HUES64 (cell line): ENCODE results near the gene CDKAL1.
"Not testable (repeated sequence)": the region's sequence is repeated elsewhere in the genome, so short reads cannot be mapped to it uniquely, and the experiment has no call there.

Experiments
- H3K27ac ChIP-seq: 2 replicates; pipeline ENCODE4 v1.7.0; 2013; ENCODE audit warnings: low read depth, low read length, inconsistent platforms
- H3K27me3 ChIP-seq: 2 replicates; pipeline ENCODE4 v1.6.1; 2013; ENCODE audit warnings: mild to moderate bottlenecking, low read length; ENCODE audit not compliant: insufficient read depth
- H3K36me3 ChIP-seq: 2 replicates; pipeline ENCODE4 v1.6.1; 2013; ENCODE audit warnings: mild to moderate bottlenecking, low read length; ENCODE audit not compliant: insufficient read depth
- H3K4me1 ChIP-seq: 2 replicates; pipeline ENCODE4 v1.6.1; 2013; ENCODE audit warnings: mild to moderate bottlenecking, low read length, moderate library complexity; ENCODE audit not compliant: insufficient read depth
- H3K4me3 ChIP-seq: 2 replicates; pipeline ENCODE4 v1.5.1; 2013; ENCODE audit warnings: mild to moderate bottlenecking, low read length, moderate library complexity
- H3K9ac ChIP-seq: 2 replicates; pipeline ENCODE4 v1.6.1; 2013; ENCODE audit warnings: mild to moderate bottlenecking, low read depth, low read length
- H3K9me3 ChIP-seq: 2 replicates; pipeline ENCODE4 v1.6.1; 2013; ENCODE audit warnings: low read depth, low read length; ENCODE audit not compliant: insufficient read depth
- WGBS: fragments of 150-250, 120-280 bp; methylation state at CpG from one replicate; pipeline ENCODE4 v1.1.7; 2013; ENCODE audit warnings: missing lambda C conversion rate; 5-methylcytosine and 5-hydroxymethylcytosine counted together

CDKAL1 gene

GRCh38 chr6:21228411-21228810 lies 694.2 kb downstream of the CDKAL1 start:
- H3K27me3 ChIP-seq, result no peaks in the 10 kb centered on the region
- H3K36me3 ChIP-seq, result 0 out of 2 replicates have a peak, but pooled peaks cover 2% of the 10 kb centered on the region
- no peak overlapping the region for H3K27ac ChIP-seq
- no peaks in the 10 kb centered on the region for H3K9me3 ChIP-seq
- H3K4me1 ChIP-seq, result 0 out of 2 replicates have a peak, but pooled peaks cover 3% of the 10 kb centered on the region
- H3K9ac ChIP-seq, result no peak overlapping the region
- WGBS, result 93% methylated on average over 2 of the region's 2 CpGs
- H3K4me3 ChIP-seq, result no peak overlapping the region

DNA sequence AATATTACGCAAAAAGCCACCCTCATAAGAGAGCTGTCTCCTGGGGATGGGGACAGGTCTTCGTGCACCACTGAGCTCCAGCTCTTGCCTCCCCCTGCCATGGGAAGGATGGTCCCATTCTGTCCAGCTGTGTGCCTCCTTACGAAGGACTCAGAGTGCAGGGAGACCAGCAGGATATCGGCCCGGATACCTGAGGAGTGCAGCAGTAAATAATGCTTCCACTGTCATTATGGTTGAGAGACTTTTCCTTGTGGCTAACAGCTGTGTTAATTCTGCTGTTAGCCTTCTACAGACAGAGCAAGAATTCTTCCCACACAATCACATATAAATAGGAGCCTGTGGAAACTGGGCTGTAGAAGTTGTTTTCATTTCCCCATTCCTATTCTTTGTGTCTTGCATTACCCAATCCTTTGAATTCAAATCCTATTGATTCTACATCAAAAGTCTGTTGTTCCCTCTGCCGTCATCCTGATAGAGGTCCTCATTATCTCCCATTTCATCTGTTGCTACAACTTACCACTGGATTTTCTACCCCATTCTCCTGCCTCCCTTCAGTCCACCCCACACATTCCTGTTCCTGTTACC lies 694.7 kb downstream of the CDKAL1 start:
- WGBS, result 93% methylated on average over 6 of the region's 6 CpGs
- Histone ChIP-seq H3K9ac (no peak overlapping the region), H3K36me3 (0 out of 2 replicates have a peak, but pooled peaks cover 2% of the 10 kb centered on the region), H3K27me3 (no peaks in the 10 kb centered on the region), H3K4me3 (no peak overlapping the region), H3K27ac (no peak overlapping the region), H3K4me1 (0 out of 2 replicates have a peak, but pooled peaks cover 3% of the 10 kb centered on the region), H3K9me3 (no peaks in the 10 kb centered on the region)

- Histone ChIP-seq H3K27ac (no peak overlapping the region), H3K4me1 (peaks cover 12% of the 10 kb centered on the region), H3K36me3 (0 out of 2 replicates have a peak, but pooled peaks cover 2% of the 10 kb centered on the region), H3K4me3 (no peak overlapping the region), H3K27me3 (no peaks in the 10 kb centered on the region), H3K9ac (no peak overlapping the region), H3K9me3 (0 out of 2 replicates have a peak, but pooled peaks cover 5% of the 10 kb centered on the region)
- 96% methylated on average over 5 of the region's 5 CpGs for WGBS
These were observed 696.3 kb downstream of the CDKAL1 start for GRCh38 chr6:21230536-21230935.

GRCh38 chr6:21235162-21235561 lies 700.9 kb downstream of the CDKAL1 start:
- Histone ChIP-seq H3K36me3 (0 out of 2 replicates have a peak, but pooled peaks cover 2% of the 10 kb centered on the region), H3K4me1 (peaks cover 11% of the 10 kb centered on the region), H3K9me3 (peaks cover 12% of the 10 kb centered on the region; the same call in 1 of the 2 replicates), H3K27me3 (no peaks in the 10 kb centered on the region), H3K4me3 (no peak overlapping the region), H3K27ac (no peak overlapping the region), H3K9ac (no peak overlapping the region)

DNA sequence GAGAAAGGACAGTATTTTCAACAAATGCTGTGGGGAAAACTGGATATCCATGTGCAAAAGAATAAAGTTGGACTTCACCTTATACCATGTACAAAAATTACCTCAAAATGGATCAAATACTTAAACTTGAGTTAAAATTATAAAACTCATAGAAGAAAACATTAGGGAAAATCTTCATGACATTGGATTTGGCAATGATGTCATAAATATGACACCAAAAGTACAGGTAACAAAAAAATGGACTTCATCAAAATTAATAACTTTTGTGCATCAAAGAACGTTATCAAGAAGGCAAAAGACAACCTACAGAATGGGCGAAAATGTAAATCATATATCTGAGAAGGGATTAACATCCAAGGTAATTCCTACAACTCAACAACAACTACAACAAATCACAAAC lies 704.0 kb downstream of the CDKAL1 start:
- Histone ChIP-seq H3K9ac (no peak overlapping the region), H3K27me3 (no peaks in the 10 kb centered on the region)
- WGBS, result 100% methylated on average over 1 of the region's 2 CpGs

GRCh38 chr6:21240709-21241108 lies 706.5 kb downstream of the CDKAL1 start:
- Histone ChIP-seq H3K27ac (no peak overlapping the region), H3K36me3 (no peaks in the 10 kb centered on the region), H3K9me3 (peaks cover 7% of the 10 kb centered on the region; the same call in 1 of the 2 replicates), H3K4me3 (no peak overlapping the region), H3K9ac (no peak overlapping the region), H3K27me3 (no peaks in the 10 kb centered on the region), H3K4me1 (peaks cover 1% of the 10 kb centered on the region; the same call in 1 of the 2 replicates)
- WGBS, result 93% methylated on average over 2 of the region's 2 CpGs

More for the DNA sequence above, 704.0 kb downstream of the CDKAL1 start:
- Histone ChIP-seq H3K4me3 (no peak overlapping the region), H3K36me3 (no peaks in the 10 kb centered on the region), H3K27ac (no peak overlapping the region), H3K4me1 (peaks cover 11% of the 10 kb centered on the region), H3K9me3 (peaks cover 12% of the 10 kb centered on the region; the same call in 1 of the 2 replicates)

DNA sequence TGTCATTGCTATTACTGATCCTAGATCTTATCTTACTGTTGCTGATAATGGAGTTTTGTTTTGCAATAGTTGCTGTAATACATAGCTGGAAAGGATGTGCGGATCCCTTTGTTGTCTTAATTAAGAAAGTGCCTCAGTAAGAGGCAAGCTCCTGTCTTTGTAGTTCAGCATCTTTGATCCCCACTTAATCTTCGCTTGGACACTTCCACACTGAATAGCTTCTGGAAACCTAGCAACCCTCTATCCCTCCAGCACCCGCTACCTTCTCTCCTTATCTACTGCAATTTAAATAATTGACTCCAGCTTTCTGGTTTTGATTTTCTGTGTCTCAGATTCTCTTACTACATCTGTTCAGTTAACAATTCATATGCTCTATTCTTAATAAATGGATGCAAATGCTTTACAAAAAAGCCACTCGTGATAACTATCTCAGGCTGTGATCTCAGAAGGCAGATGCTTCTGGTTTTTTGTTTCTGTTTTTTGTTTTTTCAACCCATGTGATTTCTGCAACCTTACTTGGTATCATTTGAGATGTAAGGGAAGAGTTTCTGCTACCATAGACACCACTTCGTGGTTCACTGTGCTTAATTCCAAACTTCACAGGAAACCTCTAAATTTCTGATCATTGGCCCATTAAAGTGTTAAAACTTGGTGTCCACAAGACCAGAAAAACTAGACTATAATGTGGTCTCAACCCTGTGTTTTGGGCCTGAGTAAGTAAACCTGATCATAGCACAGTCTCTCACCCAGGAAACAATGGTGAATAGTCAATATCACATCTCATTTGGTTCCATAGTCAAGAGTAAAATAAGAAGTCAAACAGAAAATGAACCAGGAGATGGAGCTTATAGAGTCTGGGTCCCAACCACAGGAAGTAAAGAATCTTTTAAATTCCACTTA lies 707.2 kb downstream of the CDKAL1 start:
- Histone ChIP-seq H3K27ac (no peak overlapping the region), H3K4me3 (no peak overlapping the region), H3K27me3 (no peaks in the 10 kb centered on the region), H3K36me3 (no peaks in the 10 kb centered on the region), H3K4me1 (no peaks in the 10 kb centered on the region; the same call in 1 of the 2 replicates), H3K9ac (no peak overlapping the region), H3K9me3 (peaks cover 7% of the 10 kb centered on the region; the same call in 1 of the 2 replicates)
- 88% methylated on average over 5 of the region's 5 CpGs for WGBS

DNA sequence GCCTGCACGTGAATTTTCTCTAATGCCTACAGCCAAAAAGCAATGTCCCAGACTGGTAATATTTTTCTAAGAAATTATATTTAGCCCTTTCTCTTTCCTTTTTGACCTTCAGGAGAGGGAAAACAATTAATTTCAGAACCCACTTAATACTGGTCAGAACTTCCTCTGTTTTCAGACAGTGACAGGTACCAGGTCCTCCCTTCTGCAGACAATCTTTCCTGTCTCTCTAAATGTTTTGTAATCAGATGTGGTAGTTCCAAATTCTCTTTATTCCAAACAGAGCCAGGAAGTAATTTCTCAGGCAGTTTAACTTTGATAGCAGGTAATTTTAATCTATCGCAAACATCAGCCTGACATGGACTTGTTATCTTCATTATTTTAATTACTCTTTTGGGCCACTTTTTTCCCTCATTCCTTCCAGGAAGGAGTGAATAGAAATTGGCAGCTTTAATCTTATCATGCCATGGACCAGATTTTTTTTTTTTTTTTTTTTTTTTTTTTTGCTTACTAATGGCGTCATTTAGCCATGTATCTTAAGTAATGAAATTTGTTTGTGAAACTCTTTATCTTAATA lies 710.7 kb downstream of the CDKAL1 start:
- no peak overlapping the region for H3K4me3 ChIP-seq
- no peak overlapping the region for H3K9ac ChIP-seq
- H3K9me3 ChIP-seq, result no peaks in the 10 kb centered on the region; the same call in 1 of the 2 replicates
- H3K4me1 ChIP-seq, result no peaks in the 10 kb centered on the region
- WGBS, result 80% methylated on average over 1 of the region's 3 CpGs
- no peaks in the 10 kb centered on the region for H3K36me3 ChIP-seq
- no peak overlapping the region for H3K27ac ChIP-seq
- no peaks in the 10 kb centered on the region for H3K27me3 ChIP-seq

DNA sequence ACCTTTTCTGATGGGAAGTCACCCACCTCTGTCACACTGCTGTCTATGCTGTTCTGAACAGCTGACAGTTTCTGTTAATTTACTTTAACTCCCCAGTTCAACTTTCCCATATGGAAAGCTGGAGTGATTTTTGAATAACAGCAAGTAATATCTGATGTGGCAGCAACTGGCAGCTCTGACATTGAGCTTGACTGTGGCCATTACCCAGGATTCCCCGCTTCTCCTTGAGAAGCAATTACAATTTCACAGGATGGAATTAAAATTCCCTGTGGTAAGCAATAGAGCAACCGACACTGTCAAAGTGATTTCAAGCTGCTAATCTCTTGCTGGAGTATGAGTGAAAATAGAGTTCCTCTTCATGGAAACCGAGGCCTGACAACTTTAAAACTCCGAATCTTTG lies 711.2 kb downstream of the CDKAL1 start:
- Histone ChIP-seq H3K4me3 (no peak overlapping the region), H3K36me3 (no peaks in the 10 kb centered on the region), H3K9me3 (no peaks in the 10 kb centered on the region), H3K9ac (no peak overlapping the region), H3K4me1 (no peaks in the 10 kb centered on the region), H3K27me3 (no peaks in the 10 kb centered on the region), H3K27ac (no peak overlapping the region)
- 92% methylated on average over 4 of the region's 4 CpGs for WGBS

DNA sequence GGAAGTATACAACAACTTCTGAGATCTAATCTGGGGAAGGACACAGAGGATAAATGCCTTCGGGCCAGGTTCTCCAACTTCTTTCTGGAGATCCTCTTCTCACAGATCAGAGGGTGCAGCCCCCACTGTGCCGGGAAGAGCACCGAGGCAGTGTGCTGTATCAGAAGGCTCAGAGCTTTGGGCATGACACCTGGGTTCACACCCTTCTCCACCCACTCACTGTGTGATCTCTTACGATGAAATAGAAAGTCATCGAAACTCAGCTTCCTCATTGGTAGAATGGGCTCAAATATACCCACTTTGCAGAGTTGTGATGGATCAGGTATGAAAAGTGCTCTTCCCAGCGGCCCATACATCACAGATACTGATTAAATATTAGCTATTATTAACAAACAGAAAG lies 711.8 kb downstream of the CDKAL1 start:
- H3K9me3 ChIP-seq, result no peaks in the 10 kb centered on the region
- no peaks in the 10 kb centered on the region for H3K4me1 ChIP-seq
- 94% methylated on average over 5 of the region's 6 CpGs for WGBS
- no peak overlapping the region for H3K9ac ChIP-seq
- no peak overlapping the region for H3K4me3 ChIP-seq
- H3K36me3 ChIP-seq, result no peaks in the 10 kb centered on the region
- H3K27me3 ChIP-seq, result no peaks in the 10 kb centered on the region
- no peak overlapping the region for H3K27ac ChIP-seq

- not testable (repeated sequence) for H3K4me3 ChIP-seq, H3K4me1 ChIP-seq, H3K27ac ChIP-seq, H3K36me3 ChIP-seq, H3K27me3 ChIP-seq, H3K9me3 ChIP-seq, H3K9ac ChIP-seq
These were observed 720.2 kb downstream of the CDKAL1 start for GRCh38 chr6:21254460-21254859.
